ENCODE data around the gene NCBP2.

DNA sequence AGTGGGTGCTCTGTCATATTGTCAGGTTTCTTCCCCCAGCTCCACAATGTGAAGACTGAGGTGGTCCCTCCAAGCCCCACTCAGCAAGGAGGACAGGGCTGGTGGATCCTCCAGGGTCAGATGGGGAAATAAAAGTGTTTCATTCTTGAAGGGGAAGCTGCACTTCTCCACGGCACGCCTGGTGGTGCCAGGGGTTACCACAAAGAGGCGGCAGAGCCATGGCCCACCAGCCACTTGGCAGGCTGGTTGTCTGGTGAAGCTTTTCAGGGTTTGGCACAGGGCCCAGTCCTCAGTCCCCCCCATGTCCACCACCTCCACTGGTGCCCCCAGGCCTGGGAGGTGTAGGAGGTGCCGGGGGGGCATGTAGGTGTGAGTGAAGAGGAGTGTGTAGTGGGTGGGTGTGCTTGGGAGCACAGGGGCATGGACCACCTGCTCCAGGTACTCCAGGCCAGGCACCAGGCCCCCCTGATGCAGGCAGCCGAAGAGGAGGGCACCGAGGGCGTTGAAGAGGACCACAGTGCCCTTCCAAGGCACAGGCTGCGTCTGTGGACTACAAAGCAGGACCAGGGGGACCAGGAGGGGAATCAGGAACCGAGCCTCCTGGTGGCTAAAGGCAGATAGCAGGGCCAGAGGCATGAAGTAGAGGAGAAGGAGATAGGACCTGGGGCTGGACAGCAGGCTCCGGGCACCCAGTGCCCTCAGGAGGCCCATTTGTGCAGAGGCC, 5.0 kb upstream of the NCBP2 start:
- TF ChIP-seq POLR2AphosphoS5 (IDR thresholded peaks at IDR 0.05), result no peak
- TF ChIP-seq, protein P1, sequence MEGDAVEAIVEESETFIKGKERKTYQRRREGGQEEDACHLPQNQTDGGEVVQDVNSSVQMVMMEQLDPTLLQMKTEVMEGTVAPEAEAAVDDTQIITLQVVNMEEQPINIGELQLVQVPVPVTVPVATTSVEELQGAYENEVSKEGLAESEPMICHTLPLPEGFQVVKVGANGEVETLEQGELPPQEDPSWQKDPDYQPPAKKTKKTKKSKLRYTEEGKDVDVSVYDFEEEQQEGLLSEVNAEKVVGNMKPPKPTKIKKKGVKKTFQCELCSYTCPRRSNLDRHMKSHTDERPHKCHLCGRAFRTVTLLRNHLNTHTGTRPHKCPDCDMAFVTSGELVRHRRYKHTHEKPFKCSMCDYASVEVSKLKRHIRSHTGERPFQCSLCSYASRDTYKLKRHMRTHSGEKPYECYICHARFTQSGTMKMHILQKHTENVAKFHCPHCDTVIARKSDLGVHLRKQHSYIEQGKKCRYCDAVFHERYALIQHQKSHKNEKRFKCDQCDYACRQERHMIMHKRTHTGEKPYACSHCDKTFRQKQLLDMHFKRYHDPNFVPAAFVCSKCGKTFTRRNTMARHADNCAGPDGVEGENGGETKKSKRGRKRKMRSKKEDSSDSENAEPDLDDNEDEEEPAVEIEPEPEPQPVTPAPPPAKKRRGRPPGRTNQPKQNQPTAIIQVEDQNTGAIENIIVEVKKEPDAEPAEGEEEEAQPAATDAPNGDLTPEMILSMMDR (IDR thresholded peaks at IDR 0.05), result no peak
- no peak for TF ChIP-seq POLR2A (IDR thresholded peaks at IDR 0.05)
- no peak for TF ChIP-seq EP300 (IDR thresholded peaks at IDR 0.05)

All from upper lobe of left lung (tissue), 4 donors.